ENCODE measurements around the gene APELA.
"Not testable (repeated sequence)": the region's sequence is repeated elsewhere in the genome, so short reads cannot be mapped to it uniquely, and the experiment has no call there.

The APELA gene

GRCh38 chr4:164894702-164895101 is 17.7 kb downstream of the APELA start:
- Mint-ChIP-seq H3K9me3 (no peaks in the 10 kb centered on the region), H3K4me3 (no peak overlapping the region), H3K36me3 (ENCODE audit: low read depth) (no peaks in the 10 kb centered on the region), H3K27ac (no peak overlapping the region), H3K4me1 (ENCODE audit: low read depth) (no peaks in the 10 kb centered on the region), H3K27me3 (no peaks in the 10 kb centered on the region)
- intact Hi-C loops (cut with micrococcal nuclease) = no loop called here

- Mint-ChIP-seq H3K4me1 (ENCODE audit: low read depth) (no peaks in the 10 kb centered on the region), H3K27me3 (no peaks in the 10 kb centered on the region), H3K36me3 (ENCODE audit: low read depth) (no peaks in the 10 kb centered on the region), H3K9me3 (no peaks in the 10 kb centered on the region), H3K27ac (no peak overlapping the region), H3K4me3 (no peak overlapping the region)
- intact Hi-C loops (cut with micrococcal nuclease) = no loop called here
Measured at GRCh38 chr4:164902608-164903007, 25.6 kb downstream of the APELA start.

GRCh38 chr4:164904336-164904735 is 27.4 kb downstream of the APELA start:
- intact Hi-C loops (cut with micrococcal nuclease) = no loop called here
- Mint-ChIP-seq H3K9me3 (no peaks in the 10 kb centered on the region), H3K4me1 (ENCODE audit: low read depth) (no peaks in the 10 kb centered on the region), H3K4me3 (no peak overlapping the region), H3K36me3 (ENCODE audit: low read depth) (no peaks in the 10 kb centered on the region), H3K27ac (no peak overlapping the region), H3K27me3 (no peaks in the 10 kb centered on the region)

GRCh38 chr4:164904941-164905340 is 28.0 kb downstream of the APELA start:
- intact Hi-C loops (cut with micrococcal nuclease) = no loop called here
- H3K27ac Mint-ChIP-seq = no peak overlapping the region
- H3K9me3 Mint-ChIP-seq = no peaks in the 10 kb centered on the region
- no peaks in the 10 kb centered on the region for H3K27me3 Mint-ChIP-seq
- no peaks in the 10 kb centered on the region for H3K4me1 Mint-ChIP-seq (ENCODE audit: low read depth)
- H3K36me3 Mint-ChIP-seq (ENCODE audit: low read depth) = no peaks in the 10 kb centered on the region
- no peak overlapping the region for H3K4me3 Mint-ChIP-seq

GRCh38 chr4:164906368-164906767 is 29.4 kb downstream of the APELA start:
- no peaks in the 10 kb centered on the region for H3K27me3 Mint-ChIP-seq
- no peak overlapping the region for H3K4me3 Mint-ChIP-seq
- H3K9me3 Mint-ChIP-seq = no peaks in the 10 kb centered on the region
- intact Hi-C loops (cut with micrococcal nuclease) = no loop called here
- no peak overlapping the region for H3K27ac Mint-ChIP-seq
- no peaks in the 10 kb centered on the region for H3K4me1 Mint-ChIP-seq (ENCODE audit: low read depth)
- no peaks in the 10 kb centered on the region for H3K36me3 Mint-ChIP-seq (ENCODE audit: low read depth)

GRCh38 chr4:164913506-164913905 is 36.5 kb downstream of the APELA start:
- H3K27me3 Mint-ChIP-seq; H3K36me3 Mint-ChIP-seq (ENCODE audit: low read depth); H3K27ac Mint-ChIP-seq; H3K9me3 Mint-ChIP-seq; H3K4me1 Mint-ChIP-seq (ENCODE audit: low read depth); intact Hi-C loops (cut with micrococcal nuclease); H3K4me3 Mint-ChIP-seq: not testable (repeated sequence)

GRCh38 chr4:164918956-164919355 is 42.0 kb downstream of the APELA start:
- Mint-ChIP-seq H3K4me1 (ENCODE audit: low read depth) (no peaks in the 10 kb centered on the region), H3K27me3 (no peaks in the 10 kb centered on the region), H3K9me3 (no peaks in the 10 kb centered on the region), H3K4me3 (no peak overlapping the region), H3K27ac (no peak overlapping the region), H3K36me3 (ENCODE audit: low read depth) (no peaks in the 10 kb centered on the region)
- intact Hi-C loops (cut with micrococcal nuclease) = no loop called here

GRCh38 chr4:164924670-164925238 is 47.8 kb downstream of the APELA start:
- Mint-ChIP-seq H3K4me3 (no peak overlapping the region), H3K36me3 (ENCODE audit: low read depth) (no peaks in the 10 kb centered on the region), H3K9me3 (peaks cover 4% of the 10 kb centered on the region), H3K27me3 (no peaks in the 10 kb centered on the region), H3K4me1 (ENCODE audit: low read depth) (no peaks in the 10 kb centered on the region), H3K27ac (no peak overlapping the region)
- intact Hi-C loops (cut with micrococcal nuclease) = no loop called here

GRCh38 chr4:164926301-164926700 is 49.3 kb downstream of the APELA start:
- Mint-ChIP-seq H3K9me3 (peaks cover 9% of the 10 kb centered on the region), H3K4me1 (ENCODE audit: low read depth) (no peaks in the 10 kb centered on the region), H3K27me3 (no peaks in the 10 kb centered on the region), H3K36me3 (ENCODE audit: low read depth) (no peaks in the 10 kb centered on the region), H3K4me3 (no peak overlapping the region), H3K27ac (no peak overlapping the region)
- intact Hi-C loops (cut with micrococcal nuclease) = no loop called here

- H3K4me3 Mint-ChIP-seq; H3K27ac Mint-ChIP-seq; H3K27me3 Mint-ChIP-seq; H3K4me1 Mint-ChIP-seq (ENCODE audit: low read depth); H3K9me3 Mint-ChIP-seq; H3K36me3 Mint-ChIP-seq (ENCODE audit: low read depth); intact Hi-C loops (cut with micrococcal nuclease): not testable (repeated sequence)
Measured at GRCh38 chr4:164927101-164927500, 50.1 kb downstream of the APELA start.

GRCh38 chr4:164930647-164931046 is 53.7 kb downstream of the APELA start:
- Mint-ChIP-seq H3K27me3 (no peaks in the 10 kb centered on the region), H3K4me1 (ENCODE audit: low read depth) (no peaks in the 10 kb centered on the region)

GRCh38 chr4:164931551-164932324 is 54.8 kb downstream of the APELA start:
- H3K4me1 Mint-ChIP-seq (ENCODE audit: low read depth) = no peaks in the 10 kb centered on the region
- H3K9me3 Mint-ChIP-seq = peaks cover 9% of the 10 kb centered on the region
- no peak overlapping the region for H3K27ac Mint-ChIP-seq
- no peak overlapping the region for H3K4me3 Mint-ChIP-seq
- H3K36me3 Mint-ChIP-seq (ENCODE audit: low read depth) = no peaks in the 10 kb centered on the region
- intact Hi-C loops (cut with micrococcal nuclease) = no loop called here
- H3K27me3 Mint-ChIP-seq = no peaks in the 10 kb centered on the region

More at GRCh38 chr4:164930647-164931046, 53.7 kb downstream of the APELA start:
- H3K36me3 Mint-ChIP-seq (ENCODE audit: low read depth) = no peaks in the 10 kb centered on the region
- no peak overlapping the region for H3K4me3 Mint-ChIP-seq
- peaks cover 9% of the 10 kb centered on the region for H3K9me3 Mint-ChIP-seq
- intact Hi-C loops (cut with micrococcal nuclease) = no loop called here
- no peak overlapping the region for H3K27ac Mint-ChIP-seq

GRCh38 chr4:164933244-164933643 is 56.3 kb downstream of the APELA start:
- H3K4me1 Mint-ChIP-seq (ENCODE audit: low read depth) = no peaks in the 10 kb centered on the region
- peaks cover 9% of the 10 kb centered on the region for H3K9me3 Mint-ChIP-seq
- no peak overlapping the region for H3K4me3 Mint-ChIP-seq
- no peaks in the 10 kb centered on the region for H3K27me3 Mint-ChIP-seq
- no peak overlapping the region for H3K27ac Mint-ChIP-seq
- intact Hi-C loops (cut with micrococcal nuclease) = no loop called here
- no peaks in the 10 kb centered on the region for H3K36me3 Mint-ChIP-seq (ENCODE audit: low read depth)

- intact Hi-C loops (cut with micrococcal nuclease) = no loop called here
- Mint-ChIP-seq H3K36me3 (ENCODE audit: low read depth) (no peaks in the 10 kb centered on the region), H3K27ac (no peak overlapping the region), H3K4me3 (no peak overlapping the region), H3K9me3 (no peaks in the 10 kb centered on the region), H3K27me3 (peaks cover 2% of the 10 kb centered on the region), H3K4me1 (ENCODE audit: low read depth) (no peaks in the 10 kb centered on the region)
Measured at GRCh38 chr4:164935363-164935762, 58.4 kb downstream of the APELA start.
